Measurements from ENCODE around the gene GTF2I.

DNA sequence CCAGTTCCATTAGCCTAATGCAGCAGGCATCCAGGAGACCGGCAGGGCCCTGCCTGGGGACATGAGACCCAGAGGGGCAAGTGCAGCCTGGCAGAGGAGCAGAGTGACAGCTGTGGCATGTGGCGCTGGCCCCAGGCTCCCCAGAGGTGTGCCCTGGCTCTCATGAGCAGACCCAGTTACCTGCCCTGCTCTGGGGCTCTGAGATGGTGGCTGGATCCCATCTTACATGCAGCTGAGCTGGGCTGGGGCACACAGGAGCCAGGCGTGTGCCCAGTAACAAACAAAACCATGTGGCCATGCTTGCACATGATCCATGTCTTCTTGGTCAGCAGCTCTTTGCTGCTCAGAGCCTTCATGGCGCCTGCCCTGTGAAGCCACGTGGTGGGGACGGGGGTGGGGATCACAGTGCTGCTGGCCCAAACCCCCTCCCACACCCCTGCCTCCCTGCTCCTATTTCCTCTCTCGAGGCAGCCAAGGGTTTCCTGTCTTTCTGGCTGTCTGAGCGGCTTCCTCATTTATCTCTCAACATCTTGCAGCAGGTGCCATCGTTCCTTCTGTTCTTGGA is 40.3 kb upstream of the GTF2I start:
- TF ChIP-seq, protein P1, sequence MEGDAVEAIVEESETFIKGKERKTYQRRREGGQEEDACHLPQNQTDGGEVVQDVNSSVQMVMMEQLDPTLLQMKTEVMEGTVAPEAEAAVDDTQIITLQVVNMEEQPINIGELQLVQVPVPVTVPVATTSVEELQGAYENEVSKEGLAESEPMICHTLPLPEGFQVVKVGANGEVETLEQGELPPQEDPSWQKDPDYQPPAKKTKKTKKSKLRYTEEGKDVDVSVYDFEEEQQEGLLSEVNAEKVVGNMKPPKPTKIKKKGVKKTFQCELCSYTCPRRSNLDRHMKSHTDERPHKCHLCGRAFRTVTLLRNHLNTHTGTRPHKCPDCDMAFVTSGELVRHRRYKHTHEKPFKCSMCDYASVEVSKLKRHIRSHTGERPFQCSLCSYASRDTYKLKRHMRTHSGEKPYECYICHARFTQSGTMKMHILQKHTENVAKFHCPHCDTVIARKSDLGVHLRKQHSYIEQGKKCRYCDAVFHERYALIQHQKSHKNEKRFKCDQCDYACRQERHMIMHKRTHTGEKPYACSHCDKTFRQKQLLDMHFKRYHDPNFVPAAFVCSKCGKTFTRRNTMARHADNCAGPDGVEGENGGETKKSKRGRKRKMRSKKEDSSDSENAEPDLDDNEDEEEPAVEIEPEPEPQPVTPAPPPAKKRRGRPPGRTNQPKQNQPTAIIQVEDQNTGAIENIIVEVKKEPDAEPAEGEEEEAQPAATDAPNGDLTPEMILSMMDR (IDR thresholded peaks at IDR 0.05; ENCODE audit: poor library complexity) = no peak
- TF ChIP-seq EZH2phosphoT487 (IDR thresholded peaks at IDR 0.05; ENCODE audit: low read depth, severe bottlenecking, unreplicated experiment) = no peak

Measured in hepatocyte (in vitro differentiated cells).